GM12878 (cell line): ENCODE measurements around the gene TAOK2. TPM values are rescaled to one million over a fixed set of nuclear protein-coding genes. Genes with fewer than 3 reads are reported as not detected.

Source experiments
- ATAC-seq: fragments of 200-7000 bp; cut with Tn5 transposase; 3 replicates; pipeline ENCODE4 v1.9.1; 2020; ENCODE audit warnings: mild to moderate bottlenecking, moderate library complexity
- BruUV-seq: library from RNA; stranded (reverse); fragments of 400-500 nt; replicated peaks from 2 replicates; lab custom pipeline; 2021; lab: Mats Ljungman, UMichigan
- CTCF ChIA-PET: fragments of 300-600 bp; sonication (Branson Sonifier 250); formaldehyde crosslinking; extraction: SDS; loops from one replicate; lab custom pipeline; 2021; ENCODE audit warnings: inconsistent platforms; lab: Yijun Ruan, JAX
- POLR2A ChIA-PET: fragments of 350-600 bp; formaldehyde crosslinking; extraction: SDS; loops from one replicate; lab custom pipeline; 2021; ENCODE audit warnings: inconsistent platforms; lab: Charles Lee
- RAD21 ChIA-PET: fragments of 300-600 bp; sonication (Branson Sonifier 250); formaldehyde crosslinking; loops from one replicate; lab custom pipeline; 2023; ENCODE audit warnings: antibody characterized with exemption; ENCODE audit not compliant: unreplicated experiment; lab: Charles Lee
- SMC1A ChIA-PET: fragments of 300-600 bp; sonication (Branson Sonifier 250); formaldehyde crosslinking; loops from one replicate; lab custom pipeline; 2023; ENCODE audit not compliant: unreplicated experiment, uncharacterized antibody; lab: Charles Lee
- DNase-seq: peaks from one replicate; pipeline ENCODE4 v3.0.0-alpha.2; 2011; ENCODE audit warnings: low read depth, low spot score
- FAIRE-seq: peaks from 3 replicates; lab custom pipeline; 2011; peaks lifted over from hg19 to GRCh38; lab: Jason Lieb, UNC
- H2AFZ ChIP-seq: 2 replicates; pipeline ENCODE4 v1.6.0; 2011; ENCODE audit warnings: low read depth, low read length, control low read depth; ENCODE audit not compliant: control insufficient read depth
- H3K27ac ChIP-seq: 2 replicates; pipeline ENCODE4 v1.5.1; 2011; ENCODE audit warnings: control low read depth; ENCODE audit not compliant: control insufficient read depth, insufficient read depth
- H3K27me3 ChIP-seq, 2 experiments: replicated peaks in 1 of 2; 2 replicates each; pipeline versions ENCODE4 v1.6.0 to v1.6.1; 2011; ENCODE audit warnings: low read length in 1 of 2; ENCODE audit not compliant: control insufficient read depth in 2 of 2, insufficient read depth in 2 of 2
- H3K36me3 ChIP-seq, 2 experiments: 2 replicates each; pipeline ENCODE4 v1.5.1; 2011; ENCODE audit warnings: low read length in 1 of 2; ENCODE audit not compliant: control insufficient read depth in 2 of 2, insufficient read depth in 2 of 2
- H3K4me1 ChIP-seq: 2 replicates; pipeline ENCODE4 v1.6.1; 2011; ENCODE audit warnings: mild to moderate bottlenecking, low read length, moderate library complexity, mixed read lengths; ENCODE audit not compliant: control insufficient read depth, insufficient read depth
- H3K4me2 ChIP-seq: 2 replicates; pipeline ENCODE4 v1.6.0; 2011; ENCODE audit warnings: control low read depth; ENCODE audit not compliant: control insufficient read depth, insufficient read depth
- H3K4me3 ChIP-seq: fragments of 200-600 bp; sonication (generic); 2 replicates; pipeline ENCODE4 v1.5.1; 2016
- H3K79me2 ChIP-seq: 2 replicates; pipeline ENCODE4 v1.6.0; 2011; ENCODE audit warnings: low read length; ENCODE audit not compliant: control insufficient read depth, insufficient read depth
- H3K9ac ChIP-seq: 2 replicates; pipeline ENCODE4 v1.8.0; 2011; ENCODE audit warnings: low read length, control low read depth, mixed read lengths; ENCODE audit not compliant: control insufficient read depth, insufficient read depth
- H3K9me3 ChIP-seq: replicated peaks from 3 replicates; pipeline ENCODE4 v1.5.1; 2011; ENCODE audit warnings: mild to moderate bottlenecking, low read length; ENCODE audit not compliant: control insufficient read depth, insufficient read depth
- H4K20me1 ChIP-seq: 2 replicates; pipeline ENCODE4 v1.6.0; 2011; ENCODE audit not compliant: control insufficient read depth, insufficient read depth
- BCL11A ChIP-seq: IDR thresholded peaks from 2 replicates; pipeline ENCODE4 v1.6.1; 2011; ENCODE audit warnings: low read depth, low read length
- CHD2 ChIP-seq: IDR thresholded peaks from 2 replicates; pipeline ENCODE4 v1.6.1; 2011; ENCODE audit warnings: low read depth, low read length, improper control_type of control experiment, borderline replicate concordance
- CTCF ChIP-seq, 3 experiments: IDR thresholded peaks in 2 of 3; conservative IDR thresholded peaks in 1 of 3; 2 replicates each; pipeline ENCODE4 v1.5.1; 2011; ENCODE audit warnings: low read depth in 3 of 3, low read length in 3 of 3, mild to moderate bottlenecking in 3 of 3, control low read depth in 2 of 3, moderate library complexity in 2 of 3, inconsistent platforms in 1 of 3, mixed read lengths in 1 of 3; ENCODE audit not compliant: control insufficient read depth in 2 of 3, insufficient read depth in 1 of 3; ENCODE audit errors: extremely low read depth in 1 of 3
- FOS ChIP-seq: IDR thresholded peaks from 3 replicates; pipeline ENCODE4 v1.6.1; 2011; ENCODE audit warnings: borderline replicate concordance; ENCODE audit not compliant: insufficient read length; ENCODE audit errors: extremely low read depth
- HDAC6 ChIP-seq: fragments of 200-600 bp; sonication (generic); IDR thresholded peaks from one replicate; pipeline ENCODE4 v1.8.0; 2017; ENCODE audit warnings: antibody characterized with exemption; ENCODE audit not compliant: unreplicated experiment
- TCF3 ChIP-seq: IDR thresholded peaks from 2 replicates; pipeline ENCODE4 v1.6.1; 2012; ENCODE audit warnings: low read depth, mild to moderate bottlenecking, low read length, borderline replicate concordance; ENCODE audit not compliant: insufficient read depth
- WGBS: methylation state at CpG from one replicate; pipeline ENCODE4 v1.1.6; 2016; ENCODE audit warnings: low lambda C conversion rate; ENCODE audit not compliant: insufficient replicate concordance, insufficient coverage; ENCODE audit errors: missing lambda C conversion rate; 5-methylcytosine and 5-hydroxymethylcytosine counted together
- in situ Hi-C: fragments of 300-500 bp; cut with MboI; formaldehyde crosslinking; loops from 9 replicates; pipeline ENCODE4 v1.14.3; 2018; ENCODE audit warnings: mixed read lengths
- intact Hi-C: fragments of 100-400 bp; cut with micrococcal nuclease; formaldehyde crosslinking; loops from one replicate; pipeline ENCODE4 v1.14.2; 2022; ENCODE audit not compliant: unreplicated experiment
- polyA plus RNA-seq, 11 experiments: library from polyadenylated mRNA; depleted of rRNA in 4 of 11; unstranded in 6 of 11; stranded (reverse) in 5 of 11; fragments of >200 nt; fragmentation: Nextera tagmentation in 4 of 11; fragmentation: Illumina TruSeq in 1 of 11; extraction: Ambion mirVana in 4 of 11; extraction: Trizol in 1 of 11; gene quantifications; 1 replicate in 1 of 11; 2 replicates in 10 of 11; pipeline versions ENCODE4 v1.2.1 to v1.2.3, GENCODE V29; 2011 to 2016; ENCODE audit warnings: inconsistent platforms in 2 of 11, missing spikeins in 2 of 11, low read depth in 1 of 11
- total RNA-seq, 4 experiments: library from RNA; depleted of rRNA in 3 of 4; stranded (reverse); fragments of >200 nt in 3 of 4; fragmentation: Illumina TruSeq in 1 of 4; extraction: Trizol in 1 of 4; gene quantifications; 2 replicates each; pipeline versions ENCODE4 v1.2.1 to v1.2.3, GENCODE V29; 2013 to 2021
- TF ChIP-seq, protein P1 (sequence below): fragments of 450-650 bp; IDR thresholded peaks from 2 replicates; pipeline ENCODE4 v1.6.1; 2016; ENCODE audit warnings: mild to moderate bottlenecking
- TF ChIP-seq, protein P2 (sequence below): fragments of 450-650 bp; IDR thresholded peaks from 2 replicates; pipeline ENCODE4 v1.6.1; 2018; ENCODE audit warnings: mild to moderate bottlenecking, low read depth, moderate library complexity; ENCODE audit not compliant: partially characterized antibody
- TF ChIP-seq, protein P3 (sequence below): fragments of 450-650 bp; IDR thresholded peaks from 2 replicates; pipeline ENCODE4 v1.6.1; 2017; ENCODE audit warnings: low read depth, mild to moderate bottlenecking, moderate library complexity

TAOK2 gene
- total and polyA plus RNA-seq, 10 of the 15 experiments (the other 5 are each of a cell fraction or from before 2014, with no cell fraction given), result 0.14 to 40.2 (median 11.6) TPM

- Histone ChIP-seq H4K20me1 (no peaks in the 10 kb centered on the region), H3K9ac (no peak overlapping the region), H3K36me3 (no peaks in the 10 kb centered on the region), H3K79me2 (no peaks in the 10 kb centered on the region), H3K27me3 (peaks cover under 1 to 2% of the 10 kb centered on the region in 2 experiments; a peak in 3 of 4 replicates), H2AFZ (no peak overlapping the region), H3K4me1 (0 out of 2 replicates have a peak, but pooled peaks cover 2% of the 10 kb centered on the region), H3K9me3 (no peaks in the 10 kb centered on the region), H3K27ac (no peak overlapping the region), H3K4me3 (no peak overlapping the region), H3K4me2 (no peak overlapping the region)
- FAIRE-seq (no peak), DNase-seq (no peak), ATAC-seq (no peak)
- TF ChIP-seq, protein P1, sequence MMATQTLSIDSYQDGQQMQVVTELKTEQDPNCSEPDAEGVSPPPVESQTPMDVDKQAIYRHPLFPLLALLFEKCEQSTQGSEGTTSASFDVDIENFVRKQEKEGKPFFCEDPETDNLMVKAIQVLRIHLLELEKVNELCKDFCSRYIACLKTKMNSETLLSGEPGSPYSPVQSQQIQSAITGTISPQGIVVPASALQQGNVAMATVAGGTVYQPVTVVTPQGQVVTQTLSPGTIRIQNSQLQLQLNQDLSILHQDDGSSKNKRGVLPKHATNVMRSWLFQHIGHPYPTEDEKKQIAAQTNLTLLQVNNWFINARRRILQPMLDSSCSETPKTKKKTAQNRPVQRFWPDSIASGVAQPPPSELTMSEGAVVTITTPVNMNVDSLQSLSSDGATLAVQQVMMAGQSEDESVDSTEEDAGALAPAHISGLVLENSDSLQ, result no peak
- TF ChIP-seq BCL11A (no peak), FOS (no peak), CHD2 (no peak), TCF3 (no peak), HDAC6 (no peak), CTCF (IDR thresholded peaks at IDR 0.05 in 2 of 3, conservative IDR thresholded peaks at IDR 0.05 in 1 of 3; ENCODE audit: control insufficient read depth in 2 of 3, extremely low read depth in 1 of 3, insufficient read depth in 1 of 3, low read depth in 3 of 3, low read length in 3 of 3) (no peak)
- TF ChIP-seq, protein P2, sequence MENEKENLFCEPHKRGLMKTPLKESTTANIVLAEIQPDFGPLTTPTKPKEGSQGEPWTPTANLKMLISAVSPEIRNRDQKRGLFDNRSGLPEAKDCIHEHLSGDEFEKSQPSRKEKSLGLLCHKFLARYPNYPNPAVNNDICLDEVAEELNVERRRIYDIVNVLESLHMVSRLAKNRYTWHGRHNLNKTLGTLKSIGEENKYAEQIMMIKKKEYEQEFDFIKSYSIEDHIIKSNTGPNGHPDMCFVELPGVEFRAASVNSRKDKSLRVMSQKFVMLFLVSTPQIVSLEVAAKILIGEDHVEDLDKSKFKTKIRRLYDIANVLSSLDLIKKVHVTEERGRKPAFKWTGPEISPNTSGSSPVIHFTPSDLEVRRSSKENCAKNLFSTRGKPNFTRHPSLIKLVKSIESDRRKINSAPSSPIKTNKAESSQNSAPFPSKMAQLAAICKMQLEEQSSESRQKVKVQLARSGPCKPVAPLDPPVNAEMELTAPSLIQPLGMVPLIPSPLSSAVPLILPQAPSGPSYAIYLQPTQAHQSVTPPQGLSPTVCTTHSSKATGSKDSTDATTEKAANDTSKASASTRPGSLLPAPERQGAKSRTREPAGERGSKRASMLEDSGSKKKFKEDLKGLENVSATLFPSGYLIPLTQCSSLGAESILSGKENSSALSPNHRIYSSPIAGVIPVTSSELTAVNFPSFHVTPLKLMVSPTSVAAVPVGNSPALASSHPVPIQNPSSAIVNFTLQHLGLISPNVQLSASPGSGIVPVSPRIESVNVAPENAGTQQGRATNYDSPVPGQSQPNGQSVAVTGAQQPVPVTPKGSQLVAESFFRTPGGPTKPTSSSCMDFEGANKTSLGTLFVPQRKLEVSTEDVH, result no peak
- TF ChIP-seq, protein P3, sequence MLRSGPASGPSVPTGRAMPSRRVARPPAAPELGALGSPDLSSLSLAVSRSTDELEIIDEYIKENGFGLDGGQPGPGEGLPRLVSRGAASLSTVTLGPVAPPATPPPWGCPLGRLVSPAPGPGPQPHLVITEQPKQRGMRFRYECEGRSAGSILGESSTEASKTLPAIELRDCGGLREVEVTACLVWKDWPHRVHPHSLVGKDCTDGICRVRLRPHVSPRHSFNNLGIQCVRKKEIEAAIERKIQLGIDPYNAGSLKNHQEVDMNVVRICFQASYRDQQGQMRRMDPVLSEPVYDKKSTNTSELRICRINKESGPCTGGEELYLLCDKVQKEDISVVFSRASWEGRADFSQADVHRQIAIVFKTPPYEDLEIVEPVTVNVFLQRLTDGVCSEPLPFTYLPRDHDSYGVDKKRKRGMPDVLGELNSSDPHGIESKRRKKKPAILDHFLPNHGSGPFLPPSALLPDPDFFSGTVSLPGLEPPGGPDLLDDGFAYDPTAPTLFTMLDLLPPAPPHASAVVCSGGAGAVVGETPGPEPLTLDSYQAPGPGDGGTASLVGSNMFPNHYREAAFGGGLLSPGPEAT, result no peak
- RAD21 ChIA-PET, result no interaction called here
- BruUV-seq, result no TSS peak
- POLR2A ChIA-PET, result interaction anchor here (0.6 kb wide), 1 partner anchor 52 kb away, joined by 7 read pairs; no protein-coding TSS in a partner anchor
- intact Hi-C loops (no loop called here), in situ Hi-C loops (loop anchor here (25.0 kb wide), 1 partner anchor 905 kb away; no protein-coding TSS in a partner anchor)
- CTCF ChIA-PET, result interaction anchor here (0.8 to 3.0 kb wide), 4 partner anchors 12 to 168 kb away, joined by 3 to 12 read pairs (median 4); partner anchors contain the start of gene TLCD3B
- SMC1A ChIA-PET, result no interaction called here
- 55% methylated on average over 2 of the region's 2 CpGs for WGBS
These were observed 43.6 kb downstream of the TAOK2 start for GRCh38 chr16:30017277-30017656.
